Stimulated activated effector memory CD8-positive, alpha-beta T cell treated with anti-CD3 and anti-CD28 coated beads, Interleukin-12 subunit alpha, Interleukin-12 subunit beta, amount 100 ng/mL, for 72 hours (primary cell): ENCODE data around the gene PNKD.

Experiments used
- ATAC-seq: fragments of 150-1000 bp; cut with Tn5 transposase; 2 replicates; pipeline ENCODE4 v1.10.0; 2021
- DNase-seq, 2 donors: peaks; one replicate each; pipeline ENCODE4 v3.0.0; 2021 to 2022; ENCODE audit warnings: low spot score in 2 of 2
- H3K27ac Mint-ChIP-seq: one replicate; pipeline ENCODE4 v1.8.0; 2022; ENCODE audit warnings: mild to moderate bottlenecking, mixed read lengths
- H3K36me3 Mint-ChIP-seq: one replicate; pipeline ENCODE4 v1.8.0; 2022; ENCODE audit warnings: mild to moderate bottlenecking, mixed read lengths
- H3K4me1 Mint-ChIP-seq: one replicate; pipeline ENCODE4 v1.8.0; 2022; ENCODE audit warnings: mixed read lengths
- H3K4me3 Mint-ChIP-seq: one replicate; pipeline ENCODE4 v1.8.0; 2022; ENCODE audit warnings: mild to moderate bottlenecking, mixed read lengths
- H3K9me3 Mint-ChIP-seq: one replicate; pipeline ENCODE4 v1.8.0; 2022; ENCODE audit warnings: mixed read lengths

The PNKD gene

GRCh38 chr2:218275371-218276072 lies 5.2 kb downstream of the PNKD start:
- Mint-ChIP-seq H3K36me3 (peaks cover 100% of the 10 kb centered on the region), H3K27ac (peak overlapping the region; percentile 89), H3K4me3 (no peak overlapping the region), H3K9me3 (no peaks in the 10 kb centered on the region), H3K4me1 (peaks cover 50% of the 10 kb centered on the region)
- DNase-seq (no peak), ATAC-seq (no peak)

DNA sequence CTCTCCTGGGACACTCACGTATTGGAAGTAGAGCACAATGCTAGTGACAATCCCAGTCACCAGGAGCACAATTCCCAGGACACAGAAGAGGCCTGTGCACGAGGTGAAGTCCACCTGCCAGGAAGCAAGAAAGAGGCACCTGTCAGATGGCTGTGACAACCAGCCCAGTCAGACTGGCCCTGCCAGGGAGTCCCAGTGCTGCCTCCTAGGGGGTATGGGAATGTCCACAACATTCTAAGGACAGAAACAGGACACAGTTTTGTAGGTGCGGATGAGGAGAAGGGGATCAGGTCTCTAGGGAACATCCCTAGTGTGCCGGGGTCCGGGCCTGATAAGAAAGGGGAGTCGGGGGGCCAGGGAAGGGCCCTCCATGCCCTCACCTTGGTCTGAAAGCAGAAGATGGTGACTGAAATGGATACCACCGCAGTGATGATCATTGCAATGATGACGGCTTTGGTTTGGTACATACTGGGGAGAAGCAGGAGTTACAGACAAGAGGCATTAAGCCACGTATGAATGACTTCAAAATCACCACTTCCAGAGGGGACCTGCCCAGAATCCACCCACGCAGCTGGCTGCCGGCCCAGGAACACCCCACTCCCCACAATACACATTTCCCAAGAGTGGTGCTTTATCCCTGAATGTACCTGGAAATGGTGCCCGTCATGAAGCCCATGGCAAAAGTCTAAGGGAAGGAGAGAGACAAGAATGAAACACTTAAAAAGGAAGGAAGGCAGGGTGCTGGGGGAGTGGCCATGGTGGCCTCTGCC lies 6.9 kb downstream of the PNKD start:
- ATAC-seq (no peak), DNase-seq (no peak)
- H3K9me3 Mint-ChIP-seq, result no peaks in the 10 kb centered on the region
- no peak overlapping the region for H3K4me3 Mint-ChIP-seq
- peak overlapping the region; percentile 89 for H3K27ac Mint-ChIP-seq
- peaks cover 100% of the 10 kb centered on the region for H3K36me3 Mint-ChIP-seq
- peaks cover 44% of the 10 kb centered on the region for H3K4me1 Mint-ChIP-seq

DNA sequence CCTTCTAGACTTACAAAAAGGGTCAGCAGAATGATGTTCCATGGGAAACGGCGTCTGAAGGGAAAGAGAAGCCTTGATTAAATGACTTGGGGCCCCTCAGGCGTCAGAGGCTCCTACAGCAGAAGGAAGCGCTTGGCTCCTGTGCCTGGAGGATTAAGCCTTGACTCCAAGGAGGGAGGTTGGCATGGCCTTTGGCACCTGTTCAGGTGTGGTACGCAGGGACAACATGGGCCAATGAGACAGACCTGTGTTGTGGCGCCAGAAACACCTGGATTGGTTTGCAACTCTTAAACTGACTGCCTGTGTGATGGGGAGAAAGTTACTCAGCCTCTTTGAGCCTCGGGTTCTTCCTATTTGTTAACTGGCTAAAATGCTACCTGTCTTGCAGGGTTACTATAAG lies 7.6 kb downstream of the PNKD start:
- peak overlapping the region; percentile 89 for H3K27ac Mint-ChIP-seq
- peaks cover 44% of the 10 kb centered on the region for H3K4me1 Mint-ChIP-seq
- no peak overlapping the region for H3K4me3 Mint-ChIP-seq
- ATAC-seq (no peak), DNase-seq (no peak)
- peaks cover 96% of the 10 kb centered on the region for H3K36me3 Mint-ChIP-seq
- no peaks in the 10 kb centered on the region for H3K9me3 Mint-ChIP-seq

DNA sequence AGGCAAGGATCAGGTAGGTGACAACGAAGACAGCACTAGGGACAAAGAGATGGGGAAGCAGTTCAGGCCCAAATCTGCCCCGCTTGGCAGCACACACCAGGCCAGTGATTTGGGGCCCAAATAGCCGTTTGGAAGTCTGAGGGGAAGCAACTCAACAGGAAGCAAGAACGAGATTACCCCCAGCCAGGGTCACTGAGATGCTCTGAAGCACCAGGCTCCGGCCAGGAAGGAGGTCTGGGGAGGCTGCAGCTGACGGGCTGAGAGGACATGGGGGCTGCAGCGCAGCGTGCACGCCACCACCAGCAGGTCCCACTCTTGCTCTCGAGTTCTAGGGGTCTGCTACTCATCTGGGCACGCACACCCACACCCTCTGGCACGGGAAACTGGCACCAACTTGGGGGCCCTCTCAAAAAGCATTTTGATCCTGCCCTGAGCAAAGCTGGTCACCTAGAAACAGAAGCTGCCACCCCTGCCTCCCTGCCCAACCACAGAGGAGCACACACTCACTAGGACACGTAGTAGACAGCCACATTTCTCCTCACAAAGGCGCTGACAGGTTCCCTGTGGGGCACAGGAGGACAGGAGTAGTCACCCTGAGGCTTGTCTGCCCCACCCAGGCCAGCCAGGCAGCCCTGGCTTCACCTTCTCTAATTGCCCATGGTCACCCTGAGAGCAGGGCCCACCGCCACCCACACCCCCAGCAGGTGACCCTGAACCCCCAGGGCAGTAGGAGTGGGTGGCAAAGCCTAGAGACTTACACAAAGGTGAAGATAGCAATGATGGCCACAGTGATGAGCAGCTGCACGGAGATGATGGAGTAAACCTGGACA lies 8.4 kb downstream of the PNKD start:
- ATAC-seq (no peak), DNase-seq (no peak)
- H3K4me1 Mint-ChIP-seq, result peaks cover 50% of the 10 kb centered on the region
- H3K4me3 Mint-ChIP-seq, result no peak overlapping the region
- peaks cover 93% of the 10 kb centered on the region for H3K36me3 Mint-ChIP-seq
- H3K27ac Mint-ChIP-seq, result peak overlapping the region; percentile 32
- no peaks in the 10 kb centered on the region for H3K9me3 Mint-ChIP-seq

DNA sequence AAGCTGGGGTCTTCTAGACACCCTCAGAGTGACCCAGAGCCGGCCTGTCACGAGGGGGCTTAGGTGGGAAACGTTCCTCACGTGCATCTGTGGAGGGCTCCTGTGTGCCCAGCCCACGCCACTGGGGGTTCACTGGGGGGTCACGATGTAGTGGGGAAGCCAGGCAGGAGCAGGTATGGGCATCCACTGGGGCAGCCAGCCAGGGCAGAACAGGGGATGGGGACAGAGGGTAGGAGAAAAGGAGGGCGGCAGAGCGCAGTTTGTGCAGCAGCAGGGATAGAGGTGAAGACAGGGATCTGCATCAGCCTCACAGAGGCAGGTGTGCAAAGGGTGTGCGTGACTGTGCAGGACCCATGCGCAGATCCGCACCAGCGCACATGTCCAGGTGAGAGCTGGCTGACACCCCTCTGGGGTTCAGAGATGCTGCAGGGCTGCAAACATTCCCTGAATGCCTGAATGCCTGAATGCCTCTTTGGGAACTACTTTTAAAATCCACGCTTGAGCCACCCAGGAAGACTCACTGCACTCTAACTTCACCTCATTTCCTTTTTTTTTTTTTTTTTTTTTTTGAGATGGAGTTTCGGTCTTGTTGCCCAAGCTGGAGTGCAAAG lies 10.0 kb downstream of the PNKD start:
- Mint-ChIP-seq H3K4me1 (peaks cover 64% of the 10 kb centered on the region), H3K9me3 (no peaks in the 10 kb centered on the region), H3K27ac (peak overlapping the region; percentile 89), H3K36me3 (peaks cover 93% of the 10 kb centered on the region), H3K4me3 (no peak overlapping the region)
- no peak for ATAC-seq
- no peak for DNase-seq

- ATAC-seq (no peak), DNase-seq (no peak)
- H3K9me3 Mint-ChIP-seq, result no peaks in the 10 kb centered on the region
- peak overlapping the region; percentile 99 for H3K27ac Mint-ChIP-seq
- no peak overlapping the region for H3K4me3 Mint-ChIP-seq
- H3K4me1 Mint-ChIP-seq, result peaks cover 74% of the 10 kb centered on the region
- peaks cover 90% of the 10 kb centered on the region for H3K36me3 Mint-ChIP-seq
These were observed 11.1 kb downstream of the PNKD start for GRCh38 chr2:218281449-218281848.

GRCh38 chr2:218282173-218282991 lies 12.1 kb downstream of the PNKD start:
- DNase-seq, result no peak
- Mint-ChIP-seq H3K4me1 (peaks cover 74% of the 10 kb centered on the region), H3K4me3 (no peak overlapping the region), H3K36me3 (peaks cover 90% of the 10 kb centered on the region), H3K9me3 (no peaks in the 10 kb centered on the region), H3K27ac (peak overlapping the region; percentile 99)
- ATAC-seq, result no peak

GRCh38 chr2:218284106-218284811 lies 13.9 kb downstream of the PNKD start:
- H3K9me3 Mint-ChIP-seq, result no peaks in the 10 kb centered on the region
- H3K27ac Mint-ChIP-seq, result peak overlapping the region; percentile 99
- peaks cover 88% of the 10 kb centered on the region for H3K4me1 Mint-ChIP-seq
- H3K36me3 Mint-ChIP-seq, result peaks cover 84% of the 10 kb centered on the region
- peak overlapping the region; percentile 89 for H3K4me3 Mint-ChIP-seq
- ATAC-seq, result peak; percentile 75
- peak; percentile 60 to 86 for DNase-seq

DNA sequence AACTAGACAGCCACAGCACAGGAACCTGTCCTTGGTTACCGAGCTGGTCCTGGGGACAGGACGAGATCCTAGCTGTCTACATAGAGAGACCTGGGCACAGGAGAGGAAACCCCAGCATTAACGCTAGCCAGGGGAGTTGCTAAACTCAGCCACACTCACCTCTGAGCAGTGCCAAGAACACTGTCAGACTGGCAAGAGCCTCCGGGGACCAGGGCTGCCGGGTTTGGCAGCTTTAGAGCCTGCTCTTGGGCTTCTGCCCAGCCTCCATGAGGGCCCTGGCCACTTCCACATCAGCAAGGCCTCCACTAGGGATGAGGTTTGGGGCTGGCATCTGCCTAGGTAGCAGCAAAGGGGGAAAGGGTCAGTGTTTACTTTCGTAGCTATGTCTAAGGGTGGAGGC lies 15.3 kb downstream of the PNKD start:
- Mint-ChIP-seq H3K9me3 (no peaks in the 10 kb centered on the region), H3K4me1 (peaks cover 91% of the 10 kb centered on the region), H3K36me3 (peaks cover 71% of the 10 kb centered on the region), H3K4me3 (peak overlapping the region; percentile 89), H3K27ac (peak overlapping the region; percentile 99)
- ATAC-seq (no peak), DNase-seq (no peak)

DNA sequence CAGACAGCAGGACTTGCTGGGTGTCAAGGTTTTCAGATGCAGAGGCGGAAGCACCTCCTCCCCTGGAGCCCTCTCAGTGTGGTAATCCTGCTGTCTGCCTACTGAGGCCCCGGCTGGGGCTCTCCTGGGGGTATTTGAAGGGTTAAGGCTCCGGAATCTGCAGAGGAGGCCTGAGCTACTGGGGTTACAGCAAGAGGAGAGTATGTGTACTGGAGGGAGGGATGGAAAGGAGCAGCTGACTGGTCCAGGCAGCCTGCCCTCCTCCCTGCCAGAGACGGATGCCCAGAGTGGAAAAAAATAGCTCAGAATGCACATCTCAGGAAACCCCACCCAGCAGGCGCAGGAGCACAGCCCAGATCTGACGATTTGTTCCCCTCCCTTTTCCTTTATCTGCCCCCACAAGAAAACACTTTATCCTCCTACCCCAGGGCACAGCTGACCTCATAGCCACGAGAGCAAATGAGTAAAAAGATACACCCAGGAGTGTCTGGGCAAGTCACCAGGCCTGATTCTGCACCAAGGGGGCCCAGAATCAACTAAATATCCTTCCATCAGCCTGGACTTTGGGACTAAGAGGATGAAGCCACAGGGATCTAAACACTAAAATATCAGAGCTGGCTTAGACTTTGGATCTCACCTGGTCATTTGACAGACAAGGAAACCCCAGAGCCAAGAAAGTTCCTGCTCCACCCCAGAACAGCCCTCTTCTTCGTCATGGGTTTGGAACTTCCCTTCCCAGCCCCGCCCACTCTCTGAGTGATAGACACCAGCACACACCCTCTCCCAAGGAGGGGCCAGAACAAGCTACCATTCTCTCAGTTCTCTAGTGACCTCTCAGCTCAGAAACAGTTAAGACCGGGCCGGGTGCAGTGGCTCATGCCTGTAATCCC lies 16.5 kb downstream of the PNKD start:
- peak overlapping the region; percentile 99 for H3K27ac Mint-ChIP-seq
- peak; percentile 85 for ATAC-seq
- peaks cover 94% of the 10 kb centered on the region for H3K4me1 Mint-ChIP-seq
- peak; percentile 62 to 90 for DNase-seq
- no peaks in the 10 kb centered on the region for H3K9me3 Mint-ChIP-seq
- H3K36me3 Mint-ChIP-seq, result peaks cover 59% of the 10 kb centered on the region
- H3K4me3 Mint-ChIP-seq, result peak overlapping the region; percentile 89

- H3K4me1 Mint-ChIP-seq, result peaks cover 75% of the 10 kb centered on the region
- DNase-seq (no peak), ATAC-seq (no peak)
- H3K27ac Mint-ChIP-seq, result peak overlapping the region; percentile 99
- peaks cover 37% of the 10 kb centered on the region for H3K36me3 Mint-ChIP-seq
- no peaks in the 10 kb centered on the region for H3K9me3 Mint-ChIP-seq
- peak overlapping the region; percentile 88 for H3K4me3 Mint-ChIP-seq
These were observed 19.5 kb downstream of the PNKD start for GRCh38 chr2:218289639-218290315.

DNA sequence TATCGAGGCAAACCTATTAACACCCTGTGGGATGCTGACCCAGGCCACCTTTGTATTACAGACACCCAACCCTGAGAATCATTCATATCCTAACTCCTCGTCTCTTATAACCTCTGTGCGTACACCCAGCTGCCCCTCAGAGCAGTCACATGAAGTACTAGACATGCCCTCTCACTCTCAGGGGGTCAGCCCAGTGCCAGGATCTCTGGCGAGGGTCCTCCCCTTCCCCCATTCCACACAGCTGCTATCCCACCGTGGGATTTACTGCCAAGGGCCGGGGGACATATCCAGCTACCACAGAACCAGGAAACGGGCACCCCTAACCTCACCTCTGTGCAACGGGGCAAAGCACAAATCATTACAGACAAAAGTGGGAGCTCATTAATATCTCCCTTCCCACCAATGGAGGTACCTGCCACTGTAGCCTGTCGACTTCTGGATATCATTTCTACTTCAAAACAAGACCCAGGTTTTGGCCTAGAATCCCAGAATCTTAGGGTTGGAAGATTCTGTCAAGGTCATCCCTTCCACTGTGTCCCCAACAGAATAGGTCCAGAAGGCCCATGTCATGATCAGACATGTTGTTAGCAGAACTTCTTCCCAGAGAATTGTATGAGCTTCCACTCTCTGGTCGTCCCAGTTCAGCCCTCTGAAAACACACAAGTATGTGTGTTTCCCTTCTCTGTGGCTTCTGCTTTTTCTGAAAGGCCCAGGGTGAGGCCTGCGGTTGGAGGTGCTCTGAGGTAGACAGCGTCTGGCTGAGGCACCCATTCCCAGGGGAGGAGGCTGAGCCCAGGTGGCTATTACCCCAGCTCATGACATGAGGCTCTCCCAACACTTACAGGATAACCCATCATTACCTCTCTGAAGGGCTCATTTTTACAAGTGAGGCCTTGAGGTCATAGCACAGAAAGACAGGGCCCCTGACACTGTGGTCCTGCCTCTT lies 20.3 kb downstream of the PNKD start:
- H3K4me1 Mint-ChIP-seq, result peaks cover 71% of the 10 kb centered on the region
- DNase-seq, result peak in 1 of 2 donors; percentile 66
- peak overlapping the region; percentile 99 for H3K27ac Mint-ChIP-seq
- H3K9me3 Mint-ChIP-seq, result no peaks in the 10 kb centered on the region
- H3K4me3 Mint-ChIP-seq, result peak overlapping the region; percentile 88
- peaks cover 28% of the 10 kb centered on the region for H3K36me3 Mint-ChIP-seq
- no peak for ATAC-seq
